PC-9 (cell line): ENCODE results near the gene KCNJ18.
"Not testable (repeated sequence)": the region's sequence is repeated elsewhere in the genome, so short reads cannot be mapped to it uniquely, and the experiment has no call there.

Experiments
- CTCF ChIP-seq: fragments of 200-600 bp; sonication (generic); conservative IDR thresholded peaks from 2 replicates; pipeline ENCODE4 v1.6.1; 2017; ENCODE audit warnings: mixed run types, antibody characterized with exemption, mild to moderate bottlenecking, moderate library complexity
- EZH2 ChIP-seq: fragments of 200-600 bp; sonication (generic); IDR thresholded peaks from 2 replicates; pipeline ENCODE4 v1.8.0; 2017; ENCODE audit warnings: antibody characterized with exemption, low read depth

- not testable (repeated sequence) for TF ChIP-seq EZH2, CTCF
Observed at GRCh38 chr17:21702521-21702920, 10.2 kb downstream of the KCNJ18 start.
